K562 (cell line): Measurements from ENCODE around the gene ZNF236.

Source experiments
- CHCHD3 ChIP-seq: fragments of 250-450 bp; sonication (Bioruptor Pico); IDR thresholded peaks from 2 replicates; pipeline ENCODE4 v2.1.2; 2022; ENCODE audit warnings: mild to moderate bottlenecking
- ELF4 ChIP-seq: fragments of 450-650 bp; formaldehyde crosslinking; IDR thresholded peaks from 2 replicates; pipeline ENCODE4 v1.4.0; 2022; ENCODE audit warnings: missing genetic modification characterization
- POLR2A ChIP-seq: fragments of 450-650 bp; conservative IDR thresholded peaks from 2 replicates; pipeline ENCODE4 v1.6.1; 2016
- SOX6 ChIP-seq: fragments of 450-650 bp; IDR thresholded peaks from 2 replicates; pipeline ENCODE4 v1.6.1; 2014; ENCODE audit warnings: mild to moderate bottlenecking
- SREBF2 ChIP-seq: sonication (generic); formaldehyde crosslinking; IDR thresholded peaks from 2 replicates; pipeline ENCODE4 v1.4.0; 2020; ENCODE audit warnings: mild to moderate bottlenecking, missing genetic modification reagents
- ZNF274 ChIP-seq: IDR thresholded peaks from 2 replicates; pipeline ENCODE4 v1.6.1; 2011; ENCODE audit warnings: low read depth, mild to moderate bottlenecking, low read length, moderate library complexity, borderline replicate concordance
- ZNF324 ChIP-seq: fragments of 250-450 bp; sonication (Bioruptor Pico); IDR thresholded peaks from 2 replicates; pipeline ENCODE4 v1.4.0; 2020; ENCODE audit warnings: mild to moderate bottlenecking
- ZNF583 ChIP-seq: fragments of 250-450 bp; sonication (Bioruptor Pico); IDR thresholded peaks from 2 replicates; pipeline ENCODE4 v1.4.0; 2020
- ZNF778 ChIP-seq: fragments of 450-650 bp; formaldehyde crosslinking; IDR thresholded peaks from 2 replicates; pipeline ENCODE4 v1.4.0; 2020; ENCODE audit warnings: mild to moderate bottlenecking, moderate library complexity
- TF ChIP-seq, protein P1 (sequence below), 3 experiments: IDR thresholded peaks in 2 of 3; conservative IDR thresholded peaks in 1 of 3; 2 replicates each; pipeline ENCODE4 v1.5.1; 2011 to 2012; ENCODE audit warnings: low read length in 3 of 3, mild to moderate bottlenecking in 3 of 3, control low read depth in 2 of 3, improper control_type of control experiment in 1 of 3, inconsistent platforms in 1 of 3, low read depth in 1 of 3, mixed read lengths in 1 of 3, moderate library complexity in 1 of 3; ENCODE audit not compliant: insufficient read depth in 2 of 3
- TF ChIP-seq, protein P2 (sequence below): fragments of 250-450 bp; sonication (Bioruptor Pico); IDR thresholded peaks from 2 replicates; pipeline ENCODE4 v1.4.0; 2020; ENCODE audit warnings: borderline replicate concordance
- TF ChIP-seq, protein P3 (sequence below): fragments of 450-650 bp; IDR thresholded peaks from 2 replicates; pipeline ENCODE4 v1.6.1; 2018; ENCODE audit not compliant: partially characterized antibody

DNA sequence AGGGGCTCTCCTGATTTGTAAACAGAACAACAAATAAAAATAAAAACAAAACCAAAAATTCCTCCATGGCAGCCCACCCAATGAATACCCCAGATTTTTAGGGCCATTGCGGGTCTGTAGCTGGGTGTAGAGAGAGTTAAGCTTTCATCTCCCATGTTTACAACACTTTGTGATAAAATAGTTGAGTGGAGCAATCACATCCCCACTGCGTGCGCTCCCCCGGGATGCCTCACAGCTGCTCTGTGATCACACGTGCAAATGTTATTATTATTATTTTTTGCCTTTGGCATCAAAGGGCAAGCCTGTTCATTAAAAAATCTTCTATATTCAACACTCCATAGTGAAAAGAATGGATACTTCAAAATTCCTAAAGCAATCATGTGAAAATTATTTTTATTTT is 192.2 kb downstream of the ZNF236 start:
- TF ChIP-seq, protein P1, sequence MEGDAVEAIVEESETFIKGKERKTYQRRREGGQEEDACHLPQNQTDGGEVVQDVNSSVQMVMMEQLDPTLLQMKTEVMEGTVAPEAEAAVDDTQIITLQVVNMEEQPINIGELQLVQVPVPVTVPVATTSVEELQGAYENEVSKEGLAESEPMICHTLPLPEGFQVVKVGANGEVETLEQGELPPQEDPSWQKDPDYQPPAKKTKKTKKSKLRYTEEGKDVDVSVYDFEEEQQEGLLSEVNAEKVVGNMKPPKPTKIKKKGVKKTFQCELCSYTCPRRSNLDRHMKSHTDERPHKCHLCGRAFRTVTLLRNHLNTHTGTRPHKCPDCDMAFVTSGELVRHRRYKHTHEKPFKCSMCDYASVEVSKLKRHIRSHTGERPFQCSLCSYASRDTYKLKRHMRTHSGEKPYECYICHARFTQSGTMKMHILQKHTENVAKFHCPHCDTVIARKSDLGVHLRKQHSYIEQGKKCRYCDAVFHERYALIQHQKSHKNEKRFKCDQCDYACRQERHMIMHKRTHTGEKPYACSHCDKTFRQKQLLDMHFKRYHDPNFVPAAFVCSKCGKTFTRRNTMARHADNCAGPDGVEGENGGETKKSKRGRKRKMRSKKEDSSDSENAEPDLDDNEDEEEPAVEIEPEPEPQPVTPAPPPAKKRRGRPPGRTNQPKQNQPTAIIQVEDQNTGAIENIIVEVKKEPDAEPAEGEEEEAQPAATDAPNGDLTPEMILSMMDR (IDR thresholded peaks at IDR 0.05 in 2 of 3, conservative IDR thresholded peaks at IDR 0.05 in 1 of 3; ENCODE audit: insufficient read depth in 2 of 3, low read depth in 1 of 3, low read length in 3 of 3): no peak
- TF ChIP-seq ZNF583 (CRISPR knock-in tag): no peak
- no peak for TF ChIP-seq ELF4 (CRISPR knock-in tag)
- TF ChIP-seq CHCHD3 (CRISPR knock-in tag): no peak
- TF ChIP-seq, protein P2, sequence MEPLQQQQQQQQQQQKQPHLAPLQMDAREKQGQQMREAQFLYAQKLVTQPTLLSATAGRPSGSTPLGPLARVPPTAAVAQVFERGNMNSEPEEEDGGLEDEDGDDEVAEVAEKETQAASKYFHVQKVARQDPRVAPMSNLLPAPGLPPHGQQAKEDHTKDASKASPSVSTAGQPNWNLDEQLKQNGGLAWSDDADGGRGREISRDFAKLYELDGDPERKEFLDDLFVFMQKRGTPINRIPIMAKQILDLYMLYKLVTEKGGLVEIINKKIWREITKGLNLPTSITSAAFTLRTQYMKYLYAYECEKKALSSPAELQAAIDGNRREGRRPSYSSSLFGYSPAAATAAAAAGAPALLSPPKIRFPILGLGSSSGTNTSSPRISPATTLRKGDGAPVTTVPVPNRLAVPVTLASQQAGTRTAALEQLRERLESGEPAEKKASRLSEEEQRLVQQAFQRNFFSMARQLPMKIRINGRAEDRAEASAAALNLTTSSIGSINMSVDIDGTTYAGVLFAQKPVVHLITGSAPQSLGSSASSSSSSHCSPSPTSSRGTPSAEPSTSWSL (CRISPR knock-in tag): no peak
- no peak for TF ChIP-seq ZNF324 (CRISPR knock-in tag)
- TF ChIP-seq, protein P3, sequence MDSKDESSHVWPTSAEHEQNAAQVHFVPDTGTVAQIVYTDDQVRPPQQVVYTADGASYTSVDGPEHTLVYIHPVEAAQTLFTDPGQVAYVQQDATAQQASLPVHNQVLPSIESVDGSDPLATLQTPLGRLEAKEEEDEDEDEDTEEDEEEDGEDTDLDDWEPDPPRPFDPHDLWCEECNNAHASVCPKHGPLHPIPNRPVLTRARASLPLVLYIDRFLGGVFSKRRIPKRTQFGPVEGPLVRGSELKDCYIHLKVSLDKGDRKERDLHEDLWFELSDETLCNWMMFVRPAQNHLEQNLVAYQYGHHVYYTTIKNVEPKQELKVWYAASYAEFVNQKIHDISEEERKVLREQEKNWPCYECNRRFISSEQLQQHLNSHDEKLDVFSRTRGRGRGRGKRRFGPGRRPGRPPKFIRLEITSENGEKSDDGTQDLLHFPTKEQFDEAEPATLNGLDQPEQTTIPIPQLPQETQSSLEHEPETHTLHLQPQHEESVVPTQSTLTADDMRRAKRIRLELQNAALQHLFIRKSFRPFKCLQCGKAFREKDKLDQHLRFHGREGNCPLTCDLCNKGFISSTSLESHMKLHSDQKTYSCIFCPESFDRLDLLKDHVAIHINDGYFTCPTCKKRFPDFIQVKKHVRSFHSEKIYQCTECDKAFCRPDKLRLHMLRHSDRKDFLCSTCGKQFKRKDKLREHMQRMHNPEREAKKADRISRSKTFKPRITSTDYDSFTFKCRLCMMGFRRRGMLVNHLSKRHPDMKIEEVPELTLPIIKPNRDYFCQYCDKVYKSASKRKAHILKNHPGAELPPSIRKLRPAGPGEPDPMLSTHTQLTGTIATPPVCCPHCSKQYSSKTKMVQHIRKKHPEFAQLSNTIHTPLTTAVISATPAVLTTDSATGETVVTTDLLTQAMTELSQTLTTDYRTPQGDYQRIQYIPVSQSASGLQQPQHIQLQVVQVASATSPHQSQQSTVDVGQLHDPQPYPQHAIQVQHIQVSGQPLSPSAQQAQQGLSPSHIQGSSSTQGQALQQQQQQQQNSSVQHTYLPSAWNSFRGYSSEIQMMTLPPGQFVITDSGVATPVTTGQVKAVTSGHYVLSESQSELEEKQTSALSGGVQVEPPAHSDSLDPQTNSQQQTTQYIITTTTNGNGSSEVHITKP: no peak
- no peak for TF ChIP-seq SREBF2 (CRISPR knock-in tag)
- no peak for TF ChIP-seq POLR2A
- TF ChIP-seq ZNF778 (CRISPR knock-in tag): no peak
- TF ChIP-seq SOX6: no peak
- TF ChIP-seq ZNF274: no peak
